H1 (cell line): ENCODE measurements around the gene MED19. TPM values are rescaled to one million over a fixed set of nuclear protein-coding genes. Genes with fewer than 3 reads are reported as not detected.

ENCODE experiments used
- BACH1 ChIP-seq: IDR thresholded peaks from 2 replicates; pipeline ENCODE4 v1.6.1; 2012; ENCODE audit warnings: low read length, improper control_type of control experiment
- CHD2 ChIP-seq: IDR thresholded peaks from 2 replicates; pipeline ENCODE4 v1.6.1; 2012; ENCODE audit warnings: low read length, improper control_type of control experiment
- CREB1 ChIP-seq: IDR thresholded peaks from 2 replicates; pipeline ENCODE4 v1.6.1; 2012; ENCODE audit warnings: inconsistent platforms
- EGR1 ChIP-seq: IDR thresholded peaks from 2 replicates; pipeline ENCODE4 v1.6.1; 2011; ENCODE audit warnings: low read depth, low read length, borderline replicate concordance
- FOSL1 ChIP-seq: IDR thresholded peaks from 2 replicates; pipeline ENCODE4 v1.6.1; 2011; ENCODE audit warnings: mild to moderate bottlenecking, low read depth, low read length, moderate library complexity; ENCODE audit not compliant: insufficient read depth
- HDAC2 ChIP-seq, 2 experiments: fragments of 300-600 bp in 1 of 2; sonication (generic) in 1 of 2; IDR thresholded peaks; 2 replicates each; pipeline ENCODE4 v1.6.1; 2011 to 2012; ENCODE audit warnings: low read depth in 2 of 2, low read length in 2 of 2, mild to moderate bottlenecking in 2 of 2, moderate library complexity in 2 of 2, borderline replicate concordance in 1 of 2, inconsistent platforms in 1 of 2
- HDAC6 ChIP-seq: IDR thresholded peaks from one replicate; pipeline ENCODE4 v1.7.1; 2012; ENCODE audit warnings: low read depth, mild to moderate bottlenecking, inconsistent platforms, low read length, moderate library complexity
- JUN ChIP-seq: IDR thresholded peaks from 2 replicates; pipeline ENCODE4 v1.6.1; 2011; ENCODE audit warnings: low read depth, mild to moderate bottlenecking, improper control_type of control experiment, low read length
- KDM4A ChIP-seq: IDR thresholded peaks from one replicate; pipeline ENCODE4 v1.7.1; 2012; ENCODE audit warnings: low read depth, mild to moderate bottlenecking, moderate library complexity, low read length, inconsistent platforms; ENCODE audit not compliant: severe bottlenecking
- POLR2A ChIP-seq, 2 experiments: IDR thresholded peaks; 1 replicate in 1 of 2; 2 replicates in 1 of 2; pipeline ENCODE4 v1.6.1; 2011; ENCODE audit warnings: low read depth in 2 of 2, low read length in 2 of 2, mild to moderate bottlenecking in 2 of 2; ENCODE audit errors: control extremely low read depth in 1 of 2
- RAD21 ChIP-seq, 2 experiments: IDR thresholded peaks in 1 of 2; conservative IDR thresholded peaks in 1 of 2; 2 replicates each; pipeline ENCODE4 v1.6.1; 2011; ENCODE audit warnings: low read depth in 2 of 2, low read length in 2 of 2, improper control_type of control experiment in 1 of 2, inconsistent platforms in 1 of 2, mild to moderate bottlenecking in 1 of 2, moderate library complexity in 1 of 2
- RNF2 ChIP-seq: fragments of 200-900, 300-1000 bp; sonication (generic); IDR thresholded peaks from 2 replicates; pipeline ENCODE4 v1.7.1; 2016; ENCODE audit warnings: borderline replicate concordance, low read depth, mild to moderate bottlenecking, antibody characterized with exemption, low read length; ENCODE audit not compliant: poor library complexity, severe bottlenecking; ENCODE audit errors: missing control alignments
- SAP30 ChIP-seq: fragments of 300-600 bp; sonication (generic); IDR thresholded peaks from 2 replicates; pipeline ENCODE4 v1.7.1; 2012; ENCODE audit warnings: low read length, moderate library complexity, mild to moderate bottlenecking, inconsistent platforms; ENCODE audit not compliant: insufficient read depth, insufficient replicate concordance
- SRF ChIP-seq: IDR thresholded peaks from 2 replicates; pipeline ENCODE4 v1.6.1; 2011; ENCODE audit warnings: mild to moderate bottlenecking, low read depth, low read length, moderate library complexity
- TAF1 ChIP-seq: IDR thresholded peaks from 2 replicates; pipeline ENCODE4 v1.6.1; 2011; ENCODE audit warnings: mild to moderate bottlenecking, low read depth, low read length
- TBP ChIP-seq: IDR thresholded peaks from 2 replicates; pipeline ENCODE4 v1.6.1; 2011; ENCODE audit warnings: low read depth, low read length, improper control_type of control experiment
- TEAD4 ChIP-seq: IDR thresholded peaks from 2 replicates; pipeline ENCODE4 v1.6.1; 2012; ENCODE audit warnings: low read depth, low read length, inconsistent platforms, mixed read lengths
- USF2 ChIP-seq: IDR thresholded peaks from 2 replicates; pipeline ENCODE4 v1.6.1; 2011; ENCODE audit warnings: low read length, improper control_type of control experiment
- polyA plus RNA-seq, 7 experiments: library from polyadenylated mRNA; depleted of rRNA in 3 of 7; stranded (reverse) in 5 of 7; unstranded in 2 of 7; fragments of >200 nt in 5 of 7; fragments of 200-250 nt in 2 of 7; gene quantifications; 1 replicate in 5 of 7; 2 replicates in 1 of 7; 4 replicates in 1 of 7; pipeline versions ENCODE4 v1.2.1 to v1.2.3, GENCODE V29; 2011 to 2013; ENCODE audit warnings: missing spikeins in 2 of 7, mixed read lengths in 2 of 7
- total RNA-seq: library from RNA; stranded (reverse); fragmentation: NEBNext Ultra II Directional; extraction: Animal tissue kit (Norgen Biotek cat#: 25700); gene quantifications from 2 replicates; pipeline ENCODE4 v1.2.1, GENCODE V29; 2021

The MED19 gene
- total and polyA plus RNA-seq, 2 of the 8 experiments (the other 6 are each of a cell fraction or from before 2014, with no cell fraction given) = 19.4 to 35.4 TPM

- TF ChIP-seq SAP30 (no peak), KDM4A (peak; percentile 63), POLR2A (IDR thresholded peaks at IDR 0.05; ENCODE audit: control extremely low read depth in 1 of 2, low read depth in 2 of 2, low read length in 2 of 2) (peak; percentile 88 to 98), RNF2 (no peak), CREB1 (peak; percentile 74), BACH1 (no peak), JUN (no peak), TEAD4 (peak; percentile 23; the same call in 1 of the 2 replicates), HDAC2 (IDR thresholded peaks at IDR 0.05; ENCODE audit: borderline replicate concordance in 1 of 2, low read depth in 2 of 2, low read length in 2 of 2) (peak; percentile 41 to 54; a peak in 1 of 4 replicates), EGR1 (no peak), SRF (peak; percentile 58; the same call in 1 of the 2 replicates), HDAC6 (no peak), USF2 (peak; percentile 91), FOSL1 (no peak), CHD2 (peak; percentile 81), TBP (peak; percentile 92), TAF1 (peak; percentile 94), RAD21 (IDR thresholded peaks at IDR 0.05 in 1 of 2, conservative IDR thresholded peaks at IDR 0.05 in 1 of 2; ENCODE audit: low read depth in 2 of 2, low read length in 2 of 2) (peak; percentile 18 to 19; a peak in 3 of 4 replicates)
Measured at GRCh38 chr11:57741132-57742086, 29.4 kb upstream of the MED19 start, which contains the start of gene SELENOH (continued).
